Epithelial cell of proximal tubule (primary cell): ENCODE data around the gene CRYBA4. TPM values are rescaled to one million over a fixed set of nuclear protein-coding genes. Genes with fewer than 3 reads are reported as not detected.

Experiments
- DNase-seq: peaks from one replicate; pipeline ENCODE4 v3.0.0-alpha.2; 2011; ENCODE audit warnings: low read depth
- H3K4me3 ChIP-seq: 2 replicates; pipeline ENCODE4 v1.5.1; 2011; ENCODE audit warnings: low read depth, mild to moderate bottlenecking, low read length
- total RNA-seq: library from RNA; depleted of rRNA; stranded (reverse); fragments of >200 nt; gene quantifications from 2 replicates; pipeline ENCODE4 v1.2.3, GENCODE V29; 2015
- TF ChIP-seq, protein P1 (sequence below): conservative IDR thresholded peaks from 2 replicates; pipeline ENCODE4 v1.5.1; 2012; ENCODE audit warnings: low read depth, mild to moderate bottlenecking, low read length

Gene CRYBA4
- total RNA-seq, 1 donor from 2014 or later = not detected

DNA sequence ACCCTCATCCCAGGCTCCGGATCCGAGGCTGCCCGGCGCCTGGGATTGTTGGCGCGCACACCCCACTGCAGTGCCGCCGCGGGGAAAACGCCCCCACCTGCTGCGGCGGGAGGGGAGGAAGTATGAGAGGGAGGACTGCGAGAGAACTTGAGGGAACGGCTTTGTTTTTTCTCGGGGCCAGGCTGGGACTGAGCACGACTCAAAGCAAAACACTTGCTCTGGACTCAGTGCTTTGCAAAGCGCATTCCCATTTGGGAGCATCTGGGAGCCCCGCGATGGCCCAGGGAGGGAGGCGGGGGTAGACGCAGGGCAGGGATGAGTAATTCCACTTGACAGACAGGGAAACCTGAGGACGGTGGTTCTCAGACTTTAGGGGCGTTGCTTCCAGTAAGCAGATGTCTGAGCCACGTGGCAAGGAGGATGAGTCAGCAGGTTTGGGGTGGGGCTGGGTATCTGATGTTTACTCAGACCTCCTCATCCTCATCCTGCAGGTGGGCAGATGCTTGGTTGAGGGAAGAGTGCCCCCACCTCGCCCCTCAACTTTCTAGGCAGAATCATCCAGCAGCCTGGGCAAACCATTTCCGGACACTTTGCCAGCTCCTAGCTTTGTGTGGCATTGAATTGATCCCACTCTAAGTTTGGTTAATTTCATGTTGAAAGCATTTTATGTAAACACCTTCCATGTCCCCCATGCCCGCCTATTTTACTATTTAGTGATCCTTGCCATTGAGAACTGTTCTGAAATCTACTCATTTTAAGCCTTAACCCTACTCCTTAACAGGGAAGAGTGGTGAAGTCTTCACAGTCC is 37.1 kb downstream of the CRYBA4 start:
- TF ChIP-seq, protein P1, sequence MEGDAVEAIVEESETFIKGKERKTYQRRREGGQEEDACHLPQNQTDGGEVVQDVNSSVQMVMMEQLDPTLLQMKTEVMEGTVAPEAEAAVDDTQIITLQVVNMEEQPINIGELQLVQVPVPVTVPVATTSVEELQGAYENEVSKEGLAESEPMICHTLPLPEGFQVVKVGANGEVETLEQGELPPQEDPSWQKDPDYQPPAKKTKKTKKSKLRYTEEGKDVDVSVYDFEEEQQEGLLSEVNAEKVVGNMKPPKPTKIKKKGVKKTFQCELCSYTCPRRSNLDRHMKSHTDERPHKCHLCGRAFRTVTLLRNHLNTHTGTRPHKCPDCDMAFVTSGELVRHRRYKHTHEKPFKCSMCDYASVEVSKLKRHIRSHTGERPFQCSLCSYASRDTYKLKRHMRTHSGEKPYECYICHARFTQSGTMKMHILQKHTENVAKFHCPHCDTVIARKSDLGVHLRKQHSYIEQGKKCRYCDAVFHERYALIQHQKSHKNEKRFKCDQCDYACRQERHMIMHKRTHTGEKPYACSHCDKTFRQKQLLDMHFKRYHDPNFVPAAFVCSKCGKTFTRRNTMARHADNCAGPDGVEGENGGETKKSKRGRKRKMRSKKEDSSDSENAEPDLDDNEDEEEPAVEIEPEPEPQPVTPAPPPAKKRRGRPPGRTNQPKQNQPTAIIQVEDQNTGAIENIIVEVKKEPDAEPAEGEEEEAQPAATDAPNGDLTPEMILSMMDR = no peak
- H3K4me3 ChIP-seq = peak overlapping the region; percentile 36
- no peak for DNase-seq

DNA sequence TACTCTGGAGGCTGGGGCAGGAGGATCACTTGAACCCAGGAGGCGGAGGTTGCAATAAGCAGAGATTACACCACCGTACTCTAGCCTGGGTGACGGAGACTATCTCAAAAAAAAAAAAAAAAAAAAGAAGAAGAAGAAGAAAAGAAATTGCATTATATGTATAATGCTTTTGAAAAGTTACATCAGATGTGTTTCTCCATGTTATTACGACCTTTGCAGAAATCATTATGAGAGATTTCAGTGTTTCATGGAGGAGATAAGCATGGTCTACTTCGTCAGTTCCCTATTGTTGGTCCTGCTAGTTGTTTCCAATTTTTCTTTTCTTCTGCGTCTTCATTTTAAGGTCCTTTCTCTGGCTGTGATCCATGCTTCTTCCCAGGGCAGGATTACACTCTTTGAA is 38.6 kb downstream of the CRYBA4 start:
- H3K4me3 ChIP-seq = no peak overlapping the region

DNA sequence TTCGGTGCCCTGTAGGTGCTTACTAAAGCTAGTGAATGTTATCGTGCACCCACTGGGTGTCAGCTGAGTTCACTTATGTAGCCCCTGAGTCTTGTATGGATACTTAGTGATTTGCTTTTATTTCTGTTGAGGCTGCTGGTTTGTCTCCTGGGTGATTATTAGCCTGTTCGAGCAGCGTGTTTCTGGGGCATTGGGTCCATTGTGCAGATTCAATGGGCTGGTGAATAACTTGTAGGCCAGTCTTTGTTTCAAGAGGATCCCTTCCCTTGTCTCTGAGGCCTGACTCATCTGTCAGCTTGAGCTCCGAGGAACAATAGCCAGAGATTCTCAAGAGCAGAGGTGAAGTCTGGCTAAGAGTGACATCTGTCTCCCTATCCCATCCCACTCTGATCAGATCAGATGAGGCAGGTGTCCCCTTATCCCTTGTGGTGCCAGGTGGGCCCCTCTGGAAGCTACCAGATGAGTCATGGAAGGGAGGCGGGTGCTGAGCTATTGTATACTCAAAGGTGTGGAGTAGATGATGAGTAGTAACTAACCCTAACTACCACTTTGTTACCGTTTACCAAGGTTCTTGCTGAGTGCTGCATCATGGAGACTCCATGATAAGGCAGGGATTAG is 39.3 kb downstream of the CRYBA4 start:
- no peak for DNase-seq
- TF ChIP-seq, protein P1 = no peak
- H3K4me3 ChIP-seq = no peak overlapping the region

More for the DNA sequence above, 38.6 kb downstream of the CRYBA4 start:
- DNase-seq = no peak
- TF ChIP-seq, protein P1 = no peak

- no peak overlapping the region for H3K4me3 ChIP-seq
- DNase-seq = no peak
- TF ChIP-seq, protein P1 = no peak
Observed at GRCh38 chr22:26662160-26662559, 40.4 kb downstream of the CRYBA4 start.

GRCh38 chr22:26663374-26663923 is 41.7 kb downstream of the CRYBA4 start:
- H3K4me3 ChIP-seq = no peak overlapping the region
- DNase-seq = no peak
- TF ChIP-seq, protein P1 = no peak

DNA sequence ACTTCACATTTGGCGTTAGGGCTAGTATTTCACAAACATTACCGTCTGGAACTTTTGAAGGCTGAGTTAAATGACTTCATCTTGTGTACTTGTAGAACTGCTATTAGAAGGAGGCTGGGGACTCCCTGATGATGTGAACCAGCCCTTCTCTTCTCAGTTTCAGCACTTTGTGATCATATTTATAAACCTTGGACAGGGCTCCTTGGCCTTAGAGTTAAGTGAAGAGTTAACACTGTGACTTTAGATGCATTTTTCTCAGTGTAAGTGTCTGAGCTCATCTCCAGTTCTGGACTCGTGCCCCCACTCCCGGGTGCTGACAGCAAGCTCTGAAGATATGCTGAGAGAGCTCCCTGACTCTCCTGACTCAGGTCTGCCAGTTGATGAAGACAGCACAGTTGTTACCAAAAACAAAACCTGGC is 44.1 kb downstream of the CRYBA4 start:
- DNase-seq = no peak
- no peak overlapping the region for H3K4me3 ChIP-seq
- TF ChIP-seq, protein P1 = no peak
